ENCODE data around the gene DNAJC19.

DNA sequence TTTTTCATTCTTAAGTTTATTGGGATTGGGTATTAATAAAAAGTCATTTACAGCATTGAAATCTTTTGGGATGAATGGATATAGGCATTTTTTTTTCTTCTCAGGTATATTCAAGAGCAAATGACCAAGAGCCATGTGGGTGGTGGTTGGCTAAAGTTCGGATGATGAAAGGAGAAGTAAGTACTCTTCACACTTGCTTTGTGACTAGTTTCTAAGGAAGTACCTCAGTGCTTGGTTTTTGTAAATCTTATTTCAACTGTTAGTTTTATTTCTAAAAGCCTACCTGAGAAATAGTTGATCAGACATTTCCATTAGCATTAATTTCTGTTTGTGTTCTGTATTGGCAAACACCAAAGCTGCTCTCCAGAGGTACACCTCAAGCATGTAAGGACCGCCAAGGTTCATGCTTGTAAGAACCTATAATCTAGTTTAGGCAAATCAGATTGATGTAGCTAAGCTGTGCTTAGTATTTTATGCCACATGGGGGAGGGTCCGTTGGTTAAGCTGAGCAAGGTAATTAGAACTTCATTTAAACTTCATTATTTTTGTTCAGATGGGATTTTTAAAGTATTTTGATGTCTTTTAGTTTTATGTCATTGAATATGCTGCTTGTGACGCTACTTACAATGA lies 41.7 kb downstream of the DNAJC19 start:
- TF ChIP-seq, protein P1, sequence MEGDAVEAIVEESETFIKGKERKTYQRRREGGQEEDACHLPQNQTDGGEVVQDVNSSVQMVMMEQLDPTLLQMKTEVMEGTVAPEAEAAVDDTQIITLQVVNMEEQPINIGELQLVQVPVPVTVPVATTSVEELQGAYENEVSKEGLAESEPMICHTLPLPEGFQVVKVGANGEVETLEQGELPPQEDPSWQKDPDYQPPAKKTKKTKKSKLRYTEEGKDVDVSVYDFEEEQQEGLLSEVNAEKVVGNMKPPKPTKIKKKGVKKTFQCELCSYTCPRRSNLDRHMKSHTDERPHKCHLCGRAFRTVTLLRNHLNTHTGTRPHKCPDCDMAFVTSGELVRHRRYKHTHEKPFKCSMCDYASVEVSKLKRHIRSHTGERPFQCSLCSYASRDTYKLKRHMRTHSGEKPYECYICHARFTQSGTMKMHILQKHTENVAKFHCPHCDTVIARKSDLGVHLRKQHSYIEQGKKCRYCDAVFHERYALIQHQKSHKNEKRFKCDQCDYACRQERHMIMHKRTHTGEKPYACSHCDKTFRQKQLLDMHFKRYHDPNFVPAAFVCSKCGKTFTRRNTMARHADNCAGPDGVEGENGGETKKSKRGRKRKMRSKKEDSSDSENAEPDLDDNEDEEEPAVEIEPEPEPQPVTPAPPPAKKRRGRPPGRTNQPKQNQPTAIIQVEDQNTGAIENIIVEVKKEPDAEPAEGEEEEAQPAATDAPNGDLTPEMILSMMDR (IDR thresholded peaks at IDR 0.05), result no peak
- TF ChIP-seq EZH2 (IDR thresholded peaks at IDR 0.05; ENCODE audit: borderline replicate concordance, insufficient read depth, low read depth, low read length, poor library complexity, severe bottlenecking), result no peak
